Brain microvascular endothelial cell (primary cell): ENCODE data around the gene LHFPL6.

Experiments
- DNase-seq: peaks from one replicate; pipeline ENCODE4 v3.0.0-alpha.2; 2020
- H3K27ac ChIP-seq: fragments of 250-450 bp; sonication (Bioruptor Pico); 2 replicates; pipeline ENCODE4 v1.5.1; 2020; ENCODE audit warnings: mild to moderate bottlenecking, moderate library complexity
- H3K27me3 ChIP-seq: fragments of 250-450 bp; sonication (Bioruptor Pico); replicated peaks from 2 replicates; pipeline ENCODE4 v1.5.1; 2020; ENCODE audit warnings: mild to moderate bottlenecking
- H3K36me3 ChIP-seq: fragments of 250-450 bp; sonication (Bioruptor Pico); replicated peaks from 2 replicates; pipeline ENCODE4 v1.5.1; 2020; ENCODE audit warnings: mild to moderate bottlenecking
- H3K4me3 ChIP-seq: 2 replicates; pipeline ENCODE4 v1.5.1; 2011; ENCODE audit warnings: low read depth, mild to moderate bottlenecking, control low read depth, low read length, moderate library complexity
- in situ Hi-C: cut with HindIII; loops from 2 replicates; pipeline ENCODE4 v1.10.0; 2017; ENCODE audit warnings: low sequenced_read_pairs, low pct_ligation_motif_present
- TF ChIP-seq, protein P1 (sequence below): IDR thresholded peaks from 2 replicates; pipeline ENCODE4 v1.5.1; 2011; ENCODE audit warnings: low read depth, mild to moderate bottlenecking, moderate library complexity, low read length, control low read depth, inconsistent platforms; ENCODE audit errors: missing control alignments

The LHFPL6 gene

DNA sequence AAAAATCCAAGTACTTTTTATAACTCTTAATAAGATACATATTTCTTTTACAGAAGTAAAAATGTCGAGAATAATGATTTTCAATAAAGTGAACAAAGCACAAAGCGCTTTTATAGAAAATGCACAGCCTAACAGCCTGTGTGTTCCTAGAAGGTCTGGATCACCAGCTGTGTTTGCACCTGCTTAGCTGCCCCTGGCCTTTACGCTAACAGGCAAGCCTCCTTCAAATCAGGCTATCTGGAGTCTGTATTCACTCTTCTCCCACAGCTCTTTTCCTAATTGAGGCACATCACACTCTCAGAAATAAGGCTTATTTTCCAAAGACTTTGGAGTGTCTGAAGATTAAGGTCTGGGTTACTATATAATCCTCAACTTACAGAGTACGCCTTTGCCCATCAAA is 183.1 kb downstream of the LHFPL6 start:
- H3K4me3 ChIP-seq: no peak overlapping the region
- H3K27me3 ChIP-seq: no peaks in the 10 kb centered on the region
- DNase-seq: no peak
- H3K36me3 ChIP-seq: no peaks in the 10 kb centered on the region
- TF ChIP-seq, protein P1, sequence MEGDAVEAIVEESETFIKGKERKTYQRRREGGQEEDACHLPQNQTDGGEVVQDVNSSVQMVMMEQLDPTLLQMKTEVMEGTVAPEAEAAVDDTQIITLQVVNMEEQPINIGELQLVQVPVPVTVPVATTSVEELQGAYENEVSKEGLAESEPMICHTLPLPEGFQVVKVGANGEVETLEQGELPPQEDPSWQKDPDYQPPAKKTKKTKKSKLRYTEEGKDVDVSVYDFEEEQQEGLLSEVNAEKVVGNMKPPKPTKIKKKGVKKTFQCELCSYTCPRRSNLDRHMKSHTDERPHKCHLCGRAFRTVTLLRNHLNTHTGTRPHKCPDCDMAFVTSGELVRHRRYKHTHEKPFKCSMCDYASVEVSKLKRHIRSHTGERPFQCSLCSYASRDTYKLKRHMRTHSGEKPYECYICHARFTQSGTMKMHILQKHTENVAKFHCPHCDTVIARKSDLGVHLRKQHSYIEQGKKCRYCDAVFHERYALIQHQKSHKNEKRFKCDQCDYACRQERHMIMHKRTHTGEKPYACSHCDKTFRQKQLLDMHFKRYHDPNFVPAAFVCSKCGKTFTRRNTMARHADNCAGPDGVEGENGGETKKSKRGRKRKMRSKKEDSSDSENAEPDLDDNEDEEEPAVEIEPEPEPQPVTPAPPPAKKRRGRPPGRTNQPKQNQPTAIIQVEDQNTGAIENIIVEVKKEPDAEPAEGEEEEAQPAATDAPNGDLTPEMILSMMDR: no peak
- in situ Hi-C loops: no loop called here
- H3K27ac ChIP-seq: no peak overlapping the region

DNA sequence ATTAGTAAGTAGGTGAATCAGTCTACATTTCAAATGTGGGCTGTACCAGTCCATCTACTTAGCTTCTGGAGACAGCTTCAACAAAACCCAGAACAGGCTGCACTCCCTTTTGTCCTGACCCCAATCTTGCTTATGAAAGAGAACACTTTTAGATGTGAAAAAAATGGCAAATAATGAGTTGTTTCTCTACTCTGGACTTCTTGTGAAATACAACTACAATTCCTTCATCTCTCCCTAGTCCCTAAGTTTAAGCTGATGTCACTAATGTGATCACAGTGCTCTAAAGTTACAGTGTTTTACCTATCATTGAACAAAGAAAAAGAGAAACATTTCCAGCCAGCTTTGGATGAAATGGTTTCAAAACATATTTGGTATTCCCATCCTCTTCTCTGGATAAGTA is 183.9 kb downstream of the LHFPL6 start:
- TF ChIP-seq, protein P1: no peak
- Histone ChIP-seq H3K27me3 (no peaks in the 10 kb centered on the region), H3K36me3 (no peaks in the 10 kb centered on the region), H3K27ac (no peak overlapping the region), H3K4me3 (no peak overlapping the region)
- no peak for DNase-seq
- in situ Hi-C loops: no loop called here

GRCh38 chr13:39418424-39418823 is 184.6 kb downstream of the LHFPL6 start:
- in situ Hi-C loops: no loop called here
- Histone ChIP-seq H3K36me3 (no peaks in the 10 kb centered on the region), H3K27ac (no peak overlapping the region), H3K27me3 (no peaks in the 10 kb centered on the region), H3K4me3 (no peak overlapping the region)
- TF ChIP-seq, protein P1: no peak
- no peak for DNase-seq

DNA sequence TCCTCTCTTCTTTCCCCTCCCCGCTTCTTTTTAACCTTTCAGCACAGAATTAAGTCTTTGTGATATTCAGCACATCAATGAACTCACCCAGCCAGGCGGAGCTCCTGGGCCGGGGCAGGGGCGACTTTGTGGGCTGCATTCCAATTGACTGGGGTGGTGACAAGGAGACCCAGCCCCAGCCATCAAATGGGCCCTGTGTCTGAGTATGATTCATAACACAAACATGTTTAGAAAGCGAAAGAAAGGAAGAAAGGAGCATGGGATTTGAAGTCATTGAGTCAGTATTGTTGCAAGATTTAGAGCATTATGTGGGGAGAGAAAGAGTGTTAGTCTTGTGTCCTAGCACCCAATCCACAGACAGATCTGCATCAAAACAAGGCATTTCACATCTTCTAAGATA is 185.3 kb downstream of the LHFPL6 start:
- Histone ChIP-seq H3K4me3 (peak overlapping the region; percentile 43), H3K27ac (peak overlapping the region; percentile 31), H3K27me3 (no peaks in the 10 kb centered on the region), H3K36me3 (no peaks in the 10 kb centered on the region)
- peak; percentile 74 for DNase-seq
- TF ChIP-seq, protein P1: no peak
- in situ Hi-C loops: no loop called here

GRCh38 chr13:39417131-39417530 is 185.9 kb downstream of the LHFPL6 start:
- TF ChIP-seq, protein P1: peak; percentile 46
- peak overlapping the region; percentile 43 for H3K4me3 ChIP-seq
- in situ Hi-C loops: no loop called here
- no peaks in the 10 kb centered on the region for H3K27me3 ChIP-seq
- no peaks in the 10 kb centered on the region for H3K36me3 ChIP-seq
- DNase-seq: no peak
- no peak overlapping the region for H3K27ac ChIP-seq

- H3K27ac ChIP-seq: no peak overlapping the region
- in situ Hi-C loops: no loop called here
- H3K27me3 ChIP-seq: no peaks in the 10 kb centered on the region
- H3K4me3 ChIP-seq: no peak overlapping the region
- TF ChIP-seq, protein P1: peak; percentile 81
- H3K36me3 ChIP-seq: no peaks in the 10 kb centered on the region
- no peak for DNase-seq
These were observed 187.8 kb downstream of the LHFPL6 start for GRCh38 chr13:39415008-39415802.
